ENCODE results near the gene TYROBP.

- no peak for TF ChIP-seq CTCF (IDR thresholded peaks at IDR 0.05 in 8 of 11, conservative IDR thresholded peaks at IDR 0.05 in 3 of 11)
- TF ChIP-seq POLR2AphosphoS5 (IDR thresholded peaks at IDR 0.05): no peak
Observed at GRCh38 chr19:35858311-35858710, 49.8 kb downstream of the TYROBP start.

All from spleen (tissue), 7 donors.